K562 (cell line): Measurements from ENCODE around the gene XPR1. TPM values are rescaled to one million over a fixed set of nuclear protein-coding genes. Genes with fewer than 3 reads are reported as not detected.

Experiments
- ATAC-seq: fragments of 200-7000 bp; cut with Tn5 transposase; 3 replicates; pipeline ENCODE4 v1.9.1; 2020; ENCODE audit warnings: moderate library complexity
- BruUV-seq: library from RNA; stranded (reverse); fragments of 400-500 nt; replicated peaks from 2 replicates; lab custom pipeline; 2021; lab: Mats Ljungman, UMichigan
- CTCF ChIA-PET: fragments of 300-600 bp; formaldehyde crosslinking; extraction: SDS; loops from one replicate; lab custom pipeline; 2021; ENCODE audit warnings: low intra/inter-chr PET ratio; lab: Yijun Ruan, JAX
- POLR2A ChIA-PET: fragments of 300-600, 350-650 bp; sonication (Branson Sonifier 250); formaldehyde crosslinking; extraction: SDS; loops from one replicate; lab custom pipeline; 2021; ENCODE audit warnings: antibody characterized with exemption, inconsistent platforms; lab: Yijun Ruan, JAX
- DNase-seq, 4 experiments: peaks; one replicate each; pipeline versions ENCODE4 v3.0.0 to v3.0.0-alpha.2; 2011 to 2018; ENCODE audit warnings: low spot score in 3 of 4, mixed read lengths in 3 of 4; ENCODE audit errors: extremely low read depth in 1 of 4
- FAIRE-seq: peaks from 2 replicates; lab custom pipeline; 2011; peaks lifted over from hg19 to GRCh38; lab: Jason Lieb, UNC
- H2AFZ ChIP-seq: 2 replicates; pipeline ENCODE4 v1.6.0; 2011; ENCODE audit warnings: low read depth, low read length, control low read depth, inconsistent platforms
- H3K27ac ChIP-seq: fragments of 200-600 bp; 3 replicates; pipeline ENCODE4 v1.8.0; 2011; ENCODE audit warnings: low read depth, mild to moderate bottlenecking, control low read depth, inconsistent platforms, low read length, moderate library complexity, mixed read lengths; ENCODE audit errors: extremely low read depth
- H3K27me3 ChIP-seq, 2 experiments: fragments of 300-600 bp in 1 of 2; 2 replicates in 1 of 2; 3 replicates in 1 of 2; pipeline versions ENCODE4 v1.6.0 to v1.8.0; 2011; ENCODE audit warnings: inconsistent platforms in 2 of 2, low read length in 2 of 2, mild to moderate bottlenecking in 1 of 2, mixed read lengths in 1 of 2, moderate library complexity in 1 of 2; ENCODE audit not compliant: control insufficient read depth in 2 of 2, insufficient read depth in 2 of 2
- H3K36me3 ChIP-seq: fragments of 300-600 bp; 3 replicates; pipeline ENCODE4 v1.8.0; 2011; ENCODE audit warnings: mild to moderate bottlenecking, low read length, inconsistent platforms; ENCODE audit not compliant: control insufficient read depth, insufficient read depth
- H3K4me1 ChIP-seq, 2 experiments: fragments of 200-600 bp in 1 of 2; replicated peaks in 1 of 2; 2 replicates in 1 of 2; 3 replicates in 1 of 2; pipeline versions ENCODE4 v1.5.1 to v1.8.0; 2011; ENCODE audit warnings: inconsistent platforms in 2 of 2, low read length in 2 of 2, mild to moderate bottlenecking in 1 of 2, mixed read lengths in 1 of 2, moderate library complexity in 1 of 2; ENCODE audit not compliant: control insufficient read depth in 2 of 2, insufficient read depth in 2 of 2
- H3K4me2 ChIP-seq: 2 replicates; pipeline ENCODE4 v1.6.1; 2011; ENCODE audit warnings: low read length, control low read depth, inconsistent platforms, mixed read lengths; ENCODE audit not compliant: insufficient read depth
- H3K4me3 ChIP-seq: fragments of 200-600 bp; sonication (generic), shearing (Covaris generic); 2 replicates; pipeline ENCODE4 v1.5.1; 2016; ENCODE audit warnings: control low read depth, inconsistent platforms
- H3K79me2 ChIP-seq: fragments of 200-600 bp; 3 replicates; pipeline ENCODE4 v1.8.0; 2011; ENCODE audit warnings: low read length, inconsistent platforms; ENCODE audit not compliant: control insufficient read depth, insufficient read depth
- H3K9ac ChIP-seq, 2 experiments: 2 replicates each; pipeline versions ENCODE4 v1.6.0 to v1.6.1; 2011; ENCODE audit warnings: low read depth in 2 of 2, low read length in 2 of 2, control low read depth in 1 of 2, inconsistent platforms in 1 of 2, mild to moderate bottlenecking in 1 of 2, mixed read lengths in 1 of 2; ENCODE audit not compliant: insufficient read depth in 1 of 2
- H3K9me1 ChIP-seq: one replicate; pipeline ENCODE4 v1.6.0; 2011; ENCODE audit warnings: inconsistent platforms, mild to moderate bottlenecking, low read length, moderate library complexity; ENCODE audit not compliant: control insufficient read depth, insufficient read depth
- H3K9me3 ChIP-seq: replicated peaks from 2 replicates; pipeline ENCODE4 v1.5.1; 2011; ENCODE audit warnings: low read depth, low read length, inconsistent platforms; ENCODE audit not compliant: control insufficient read depth, insufficient read depth
- H4K20me1 ChIP-seq: replicated peaks from 2 replicates; pipeline ENCODE4 v1.6.1; 2011; ENCODE audit warnings: low read length, inconsistent platforms, mixed read lengths; ENCODE audit not compliant: control insufficient read depth, insufficient read depth
- CTCF ChIP-seq, 3 experiments: IDR thresholded peaks in 2 of 3; conservative IDR thresholded peaks in 1 of 3; 2 replicates each; pipeline ENCODE4 v1.5.1; 2011 to 2012; ENCODE audit warnings: low read length in 3 of 3, mild to moderate bottlenecking in 3 of 3, control low read depth in 2 of 3, improper control_type of control experiment in 1 of 3, inconsistent platforms in 1 of 3, low read depth in 1 of 3, mixed read lengths in 1 of 3, moderate library complexity in 1 of 3; ENCODE audit not compliant: insufficient read depth in 2 of 3
- KLF16 ChIP-seq: IDR thresholded peaks from 2 replicates; pipeline ENCODE4 v1.6.1; 2016; ENCODE audit warnings: antibody characterized with exemption
- RBBP5 ChIP-seq: fragments of 200-600 bp; sonication (generic); IDR thresholded peaks from 2 replicates; pipeline ENCODE4 v1.6.1; 2012; ENCODE audit warnings: borderline replicate concordance, mild to moderate bottlenecking, low read length, control low read depth, inconsistent platforms; ENCODE audit not compliant: insufficient read depth, poor library complexity, severe bottlenecking
- SRF ChIP-seq, 2 experiments: fragments of 250-450, 450-650 bp in 1 of 2; sonication (Bioruptor Pico) in 1 of 2; sonication (generic) in 1 of 2; formaldehyde crosslinking; IDR thresholded peaks; 2 replicates each; pipeline versions ENCODE4 v1.5.0 to v1.5.1; 2020 to 2022; ENCODE audit warnings: mild to moderate bottlenecking in 1 of 2, missing genetic modification reagents in 1 of 2
- WGBS: fragments of 100-300 bp; shearing (Covaris generic); methylation state at CpG from one replicate; pipeline ENCODE4 v1.1.6; 2016; ENCODE audit warnings: low coverage, mixed read lengths; ENCODE audit not compliant: insufficient coverage; ENCODE audit errors: missing lambda C conversion rate; 5-methylcytosine and 5-hydroxymethylcytosine counted together
- in situ Hi-C: fragments of 300-500 bp; cut with MboI; formaldehyde crosslinking; loops from 4 replicates; pipeline ENCODE4 v1.15.0; 2018; ENCODE audit warnings: inconsistent platforms, mixed read lengths
- intact Hi-C: fragments of 100-400 bp; cut with micrococcal nuclease; formaldehyde crosslinking; loops from 2 replicates; pipeline ENCODE4 v1.14.2; 2022
- polyA plus RNA-seq, 8 experiments: library from polyadenylated mRNA; depleted of rRNA in 4 of 8; stranded (reverse) in 5 of 8; unstranded in 3 of 8; fragments of >200 nt; fragmentation: Nextera tagmentation in 2 of 8; fragmentation: Illumina TruSeq in 1 of 8; extraction: Ambion mirVana in 2 of 8; extraction: Trizol in 1 of 8; gene quantifications; 2 replicates each; pipeline versions ENCODE4 v1.2.1 to v1.2.3, GENCODE V29; 2011 to 2014; ENCODE audit warnings: inconsistent platforms in 1 of 8, missing spikeins in 1 of 8
- total RNA-seq, 7 experiments: library from RNA; depleted of rRNA in 6 of 7; stranded (reverse); fragments of >200 nt in 6 of 7; fragmentation: Illumina TruSeq in 2 of 7; extraction: Trizol in 2 of 7; gene quantifications; 2 replicates each; pipeline versions ENCODE4 v1.2.1 to v1.2.3, GENCODE V29; 2011 to 2021; ENCODE audit warnings: low replicate concordance in 1 of 7
- TF ChIP-seq, protein P1 (sequence below): sonication (generic); formaldehyde crosslinking; IDR thresholded peaks from 2 replicates; pipeline ENCODE4 v1.8.0; 2022; ENCODE audit warnings: mild to moderate bottlenecking, missing genetic modification reagents

The XPR1 gene
- total and polyA plus RNA-seq, 9 of the 15 experiments (the other 6 are each of a cell fraction or from before 2014, with no cell fraction given): 3.0 to 66.2 (median 38.6) TPM

GRCh38 chr1:180889325-180889724 lies 257.5 kb downstream of the XPR1 start:
- peaks cover 12% of the 10 kb centered on the region; the same call in 2 of the 3 replicates for H3K36me3 ChIP-seq
- intact Hi-C loops: no loop called here
- BruUV-seq: no TSS peak
- no peak for TF ChIP-seq SRF (CRISPR knock-in tag; IDR thresholded peaks at IDR 0.05)
- no peak for TF ChIP-seq RBBP5
- no peak for TF ChIP-seq KLF16
- 0 out of 6 replicates have a peak, but pooled peaks of 1 of the 3 experiments have one; percentile 0 for TF ChIP-seq CTCF (IDR thresholded peaks at IDR 0.05 in 2 of 3, conservative IDR thresholded peaks at IDR 0.05 in 1 of 3; ENCODE audit: insufficient read depth in 2 of 3, low read depth in 1 of 3, low read length in 3 of 3)
- TF ChIP-seq, protein P1, sequence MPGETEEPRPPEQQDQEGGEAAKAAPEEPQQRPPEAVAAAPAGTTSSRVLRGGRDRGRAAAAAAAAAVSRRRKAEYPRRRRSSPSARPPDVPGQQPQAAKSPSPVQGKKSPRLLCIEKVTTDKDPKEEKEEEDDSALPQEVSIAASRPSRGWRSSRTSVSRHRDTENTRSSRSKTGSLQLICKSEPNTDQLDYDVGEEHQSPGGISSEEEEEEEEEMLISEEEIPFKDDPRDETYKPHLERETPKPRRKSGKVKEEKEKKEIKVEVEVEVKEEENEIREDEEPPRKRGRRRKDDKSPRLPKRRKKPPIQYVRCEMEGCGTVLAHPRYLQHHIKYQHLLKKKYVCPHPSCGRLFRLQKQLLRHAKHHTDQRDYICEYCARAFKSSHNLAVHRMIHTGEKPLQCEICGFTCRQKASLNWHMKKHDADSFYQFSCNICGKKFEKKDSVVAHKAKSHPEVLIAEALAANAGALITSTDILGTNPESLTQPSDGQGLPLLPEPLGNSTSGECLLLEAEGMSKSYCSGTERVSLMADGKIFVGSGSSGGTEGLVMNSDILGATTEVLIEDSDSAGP (CRISPR knock-in tag): no peak
- H3K9me1 ChIP-seq: no peaks in the 10 kb centered on the region
- no peak overlapping the region for H3K9ac ChIP-seq
- H4K20me1 ChIP-seq: no peaks in the 10 kb centered on the region
- H3K79me2 ChIP-seq: no peaks in the 10 kb centered on the region
- no peak for FAIRE-seq
- no peaks in the 10 kb centered on the region for H3K4me1 ChIP-seq
- POLR2A ChIA-PET: no interaction called here
- H3K27me3 ChIP-seq: no peaks in the 10 kb centered on the region
- no peak overlapping the region for H3K4me3 ChIP-seq
- in situ Hi-C loops: no loop called here
- no peak overlapping the region for H3K4me2 ChIP-seq
- H3K9me3 ChIP-seq: no peaks in the 10 kb centered on the region
- no peak overlapping the region for H2AFZ ChIP-seq
- DNase-seq: no peak
- CTCF ChIA-PET: interaction anchor here (1.1 kb wide), 1 partner anchor 16 kb away, joined by 3 read pairs; no protein-coding TSS in a partner anchor
- H3K27ac ChIP-seq: no peak overlapping the region
- WGBS: 35% methylated on average over 2 of the region's 2 CpGs
- ATAC-seq: no peak
